Heart left ventricle (tissue), 13 donors: Measurements from ENCODE around the gene PLA2G4B.

Source experiments
- CTCF ChIP-seq, 12 donors: fragments of 200-600 bp; sonication (generic) in 4 of 12; IDR thresholded peaks; one replicate each; pipeline versions ENCODE4 v1.5.0 to v1.8.0; 2018 to 2022; ENCODE audit warnings: antibody characterized with exemption in 12 of 12, mild to moderate bottlenecking in 5 of 12
- POLR2A ChIP-seq, 2 donors: fragments of 450-650 bp; IDR thresholded peaks; one replicate each; pipeline ENCODE4 v1.6.1; 2017; ENCODE audit warnings: antibody characterized with exemption in 2 of 2, mild to moderate bottlenecking in 2 of 2, moderate library complexity in 2 of 2
- donor health status: ischemic (EF 13 %, LVEDD 7.1; RV severe dilation, severe dysfunction).
- donor health status: DM: no; HTN: yes; CAD: no.
- donor health status: DM: no; HTN: no; CAD: no.
- donor health status: ischemic (EF 25% LVEDD 6.9; RV normal size, moderate dysfunction).
- donor health status: ischemic (EF 25% LVEDD 5.7; RV mildly dilated, moderate dysfunction).
- donor health status: ischemic (EF 35%, LVEDD 5.7; RV mildly dilated, moderate dysfunction).
- donor health status: nonischemic (EF 11% LVEDD 7.7; RV severe dilation, severe dysfunction).
- donor health status: DM: yes; HTN: yes; CAD: no.
- donor health status: PGD.
- donor health status: ischemic (EF 29% LVEDD 5.4; RV normal size, mild dysfunction).
- donor health status: nonischemic (EF 23%, LVEDD 6.1; RV moderate dilation, normal function).

- TF ChIP-seq CTCF (IDR thresholded peaks at IDR 0.05) = no peak
- no peak for TF ChIP-seq POLR2A (IDR thresholded peaks at IDR 0.05)
Observed at GRCh38 chr15:41847981-41848380, 9.3 kb downstream of the PLA2G4B start.
